Measurements from ENCODE around the gene ESF1. TPM values are rescaled to one million over a fixed set of nuclear protein-coding genes. Genes with fewer than 3 reads are reported as not detected.

Gene ESF1
- total and polyA plus RNA-seq, 2 of the 8 experiments (the other 6 are each of a cell fraction or from before 2014, with no cell fraction given), result 1.1 to 32.9 TPM

DNA sequence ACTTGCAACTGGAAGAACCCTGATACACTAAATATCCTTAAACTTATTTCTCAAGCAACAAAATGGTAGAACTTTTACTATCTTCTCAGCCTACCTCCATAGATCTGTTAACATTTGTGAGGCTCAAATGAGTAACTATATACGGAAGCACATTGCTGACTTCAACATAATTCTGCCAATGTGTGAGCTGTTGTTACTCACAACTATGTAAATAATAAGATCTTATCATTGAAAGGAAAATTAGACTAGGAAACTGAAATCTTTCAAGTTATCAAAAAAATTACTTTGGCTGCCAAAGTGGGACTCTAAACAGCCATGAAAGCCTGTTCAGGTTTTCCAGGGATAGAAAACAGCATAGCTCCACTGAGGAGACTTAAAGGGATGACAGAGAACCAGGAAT is 105.8 kb downstream of the ESF1 start:
- CTCF ChIA-PET (ENCODE audit: partially characterized antibody), result interaction anchor here (1.3 kb wide), 2 partner anchors 14 to 68 kb away, joined by 3 read pairs; no protein-coding TSS in a partner anchor
- H2BK20ac ChIP-seq (ENCODE audit: low read length), result no peak overlapping the region
- POLR2A ChIA-PET (ENCODE audit: partially characterized antibody), result no interaction called here
- no peak overlapping the region for H2BK12ac ChIP-seq (ENCODE audit: low read depth, low read length)
- H2AFZ ChIP-seq (ENCODE audit: low read length), result no peak overlapping the region
- no peak overlapping the region for H3K56ac ChIP-seq (replicated peaks; ENCODE audit: insufficient read length, low read depth, low read length)
- no peak overlapping the region for H3K4me3 ChIP-seq (ENCODE audit: extremely low read depth in 1 of 4, insufficient read depth in 2 of 4, low read depth in 3 of 4, low read length in 4 of 4)
- no peaks in the 10 kb centered on the region for H3K9me3 ChIP-seq (ENCODE audit: insufficient read depth in 2 of 2, low read depth in 1 of 2, low read length in 1 of 2)
- H3K4me2 ChIP-seq (ENCODE audit: insufficient read depth in 1 of 2, low read depth in 2 of 2, low read length in 2 of 2), result no peak overlapping the region
- no peaks in the 10 kb centered on the region for H3K36me3 ChIP-seq (ENCODE audit: control insufficient read depth in 2 of 4, insufficient read depth in 4 of 4, low read length in 3 of 4)
- no peak overlapping the region for H2BK120ac ChIP-seq (replicated peaks; ENCODE audit: low read depth, low read length)
- H3K4me1 ChIP-seq (replicated peaks in 1 of 4; ENCODE audit: control insufficient read depth in 3 of 4, insufficient read depth in 4 of 4, low read length in 3 of 4), result no peaks in the 10 kb centered on the region
- TF ChIP-seq, protein P1, sequence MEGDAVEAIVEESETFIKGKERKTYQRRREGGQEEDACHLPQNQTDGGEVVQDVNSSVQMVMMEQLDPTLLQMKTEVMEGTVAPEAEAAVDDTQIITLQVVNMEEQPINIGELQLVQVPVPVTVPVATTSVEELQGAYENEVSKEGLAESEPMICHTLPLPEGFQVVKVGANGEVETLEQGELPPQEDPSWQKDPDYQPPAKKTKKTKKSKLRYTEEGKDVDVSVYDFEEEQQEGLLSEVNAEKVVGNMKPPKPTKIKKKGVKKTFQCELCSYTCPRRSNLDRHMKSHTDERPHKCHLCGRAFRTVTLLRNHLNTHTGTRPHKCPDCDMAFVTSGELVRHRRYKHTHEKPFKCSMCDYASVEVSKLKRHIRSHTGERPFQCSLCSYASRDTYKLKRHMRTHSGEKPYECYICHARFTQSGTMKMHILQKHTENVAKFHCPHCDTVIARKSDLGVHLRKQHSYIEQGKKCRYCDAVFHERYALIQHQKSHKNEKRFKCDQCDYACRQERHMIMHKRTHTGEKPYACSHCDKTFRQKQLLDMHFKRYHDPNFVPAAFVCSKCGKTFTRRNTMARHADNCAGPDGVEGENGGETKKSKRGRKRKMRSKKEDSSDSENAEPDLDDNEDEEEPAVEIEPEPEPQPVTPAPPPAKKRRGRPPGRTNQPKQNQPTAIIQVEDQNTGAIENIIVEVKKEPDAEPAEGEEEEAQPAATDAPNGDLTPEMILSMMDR (IDR thresholded peaks at IDR 0.05; ENCODE audit: control extremely low read depth in 1 of 3, insufficient read depth in 1 of 3, low read depth in 1 of 3, low read length in 3 of 3), result no peak
- H3K9ac ChIP-seq (replicated peaks in 1 of 4; ENCODE audit: extremely low read depth in 1 of 4, low read depth in 3 of 4, low read length in 3 of 4), result no peak overlapping the region
- no peak overlapping the region for H2AK5ac ChIP-seq (ENCODE audit: low read depth, low read length)
- H3K27ac ChIP-seq (ENCODE audit: low read depth, low read length), result no peak overlapping the region
- H3K79me1 ChIP-seq (ENCODE audit: low read depth, low read length), result no peaks in the 10 kb centered on the region
- FAIRE-seq, result no peak
- H3K4ac ChIP-seq (replicated peaks; ENCODE audit: insufficient read length, low read depth, low read length), result no peak overlapping the region
- no peaks in the 10 kb centered on the region for H3K27me3 ChIP-seq (replicated peaks in 1 of 4; ENCODE audit: control insufficient read depth in 3 of 4, extremely low read depth in 1 of 4, insufficient read depth in 3 of 4, low read length in 3 of 4)
- no peak overlapping the region for H4K91ac ChIP-seq (replicated peaks; ENCODE audit: insufficient read length, low read length)
- no peak for DNase-seq (ENCODE audit: low read depth in 1 of 2, low spot score in 2 of 2)
- H2BK15ac ChIP-seq (ENCODE audit: low read length), result no peak overlapping the region
- no peaks in the 10 kb centered on the region for H3K23me2 ChIP-seq (ENCODE audit: low read depth, low read length)
- WGBS, 2 experiments (ENCODE audit: extremely low coverage in 1 of 2, insufficient coverage in 1 of 2, insufficient read length in 1 of 2, insufficient replicate concordance in 2 of 2, low coverage in 1 of 2, low lambda C conversion rate in 2 of 2, missing lambda C conversion rate in 1 of 2), result 79% methylated on average over 1 of the region's 1 CpG; no CpG with 5 or more reads in 1 of the 2 experiments
- H3K79me2 ChIP-seq (ENCODE audit: control insufficient read depth in 1 of 2, insufficient read depth in 2 of 2, low read length in 2 of 2), result no peaks in the 10 kb centered on the region
- H2BK5ac ChIP-seq (ENCODE audit: low read depth, low read length), result no peak overlapping the region
- H3K18ac ChIP-seq (ENCODE audit: extremely low read depth, low read length), result no peak overlapping the region
- H3K23ac ChIP-seq (ENCODE audit: insufficient read length), result no peak overlapping the region
- no peak overlapping the region for H4K8ac ChIP-seq (ENCODE audit: extremely low read depth, insufficient read depth, low read length)
- no peak overlapping the region for H3K14ac ChIP-seq (ENCODE audit: insufficient read length)
- no peaks in the 10 kb centered on the region for H4K20me1 ChIP-seq (replicated peaks in 1 of 2; ENCODE audit: control insufficient read depth in 1 of 2, insufficient read depth in 2 of 2, low read length in 2 of 2)
- no peak overlapping the region for H4K5ac ChIP-seq (ENCODE audit: insufficient read length, low read depth, low read length)

Measured in H1 (cell line).